ENCODE results near the gene DNAH17.

DNA sequence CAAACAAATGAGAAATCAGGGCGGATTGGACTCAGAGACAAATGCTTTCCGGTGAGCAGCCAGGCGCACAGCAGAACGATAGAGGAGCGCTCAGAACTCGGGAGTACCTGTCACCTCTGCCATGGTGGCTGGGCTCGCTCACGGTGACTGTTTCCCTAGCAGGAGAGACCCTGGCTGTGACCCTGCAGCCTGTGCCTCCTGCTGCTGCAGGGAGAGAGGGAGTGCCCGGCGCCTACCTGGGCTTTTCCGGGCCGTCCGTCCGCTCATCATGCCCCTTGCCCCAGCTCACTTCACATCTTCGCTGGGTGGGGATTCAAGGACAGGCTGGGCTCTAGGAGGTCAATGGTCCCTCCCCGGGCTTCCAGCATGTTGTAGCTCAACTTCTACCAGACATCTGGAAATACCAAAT lies 14.1 kb upstream of the DNAH17 start:
- TF ChIP-seq KDM1A (CRISPR knock-in tag; IDR thresholded peaks at IDR 0.05) (no peak), GTF2F1 (IDR thresholded peaks at IDR 0.05; ENCODE audit: low read length) (no peak), MYC (CRISPR knock-in tag; IDR thresholded peaks at IDR 0.05; ENCODE audit: borderline replicate concordance) (no peak)
- TF ChIP-seq, protein P1, sequence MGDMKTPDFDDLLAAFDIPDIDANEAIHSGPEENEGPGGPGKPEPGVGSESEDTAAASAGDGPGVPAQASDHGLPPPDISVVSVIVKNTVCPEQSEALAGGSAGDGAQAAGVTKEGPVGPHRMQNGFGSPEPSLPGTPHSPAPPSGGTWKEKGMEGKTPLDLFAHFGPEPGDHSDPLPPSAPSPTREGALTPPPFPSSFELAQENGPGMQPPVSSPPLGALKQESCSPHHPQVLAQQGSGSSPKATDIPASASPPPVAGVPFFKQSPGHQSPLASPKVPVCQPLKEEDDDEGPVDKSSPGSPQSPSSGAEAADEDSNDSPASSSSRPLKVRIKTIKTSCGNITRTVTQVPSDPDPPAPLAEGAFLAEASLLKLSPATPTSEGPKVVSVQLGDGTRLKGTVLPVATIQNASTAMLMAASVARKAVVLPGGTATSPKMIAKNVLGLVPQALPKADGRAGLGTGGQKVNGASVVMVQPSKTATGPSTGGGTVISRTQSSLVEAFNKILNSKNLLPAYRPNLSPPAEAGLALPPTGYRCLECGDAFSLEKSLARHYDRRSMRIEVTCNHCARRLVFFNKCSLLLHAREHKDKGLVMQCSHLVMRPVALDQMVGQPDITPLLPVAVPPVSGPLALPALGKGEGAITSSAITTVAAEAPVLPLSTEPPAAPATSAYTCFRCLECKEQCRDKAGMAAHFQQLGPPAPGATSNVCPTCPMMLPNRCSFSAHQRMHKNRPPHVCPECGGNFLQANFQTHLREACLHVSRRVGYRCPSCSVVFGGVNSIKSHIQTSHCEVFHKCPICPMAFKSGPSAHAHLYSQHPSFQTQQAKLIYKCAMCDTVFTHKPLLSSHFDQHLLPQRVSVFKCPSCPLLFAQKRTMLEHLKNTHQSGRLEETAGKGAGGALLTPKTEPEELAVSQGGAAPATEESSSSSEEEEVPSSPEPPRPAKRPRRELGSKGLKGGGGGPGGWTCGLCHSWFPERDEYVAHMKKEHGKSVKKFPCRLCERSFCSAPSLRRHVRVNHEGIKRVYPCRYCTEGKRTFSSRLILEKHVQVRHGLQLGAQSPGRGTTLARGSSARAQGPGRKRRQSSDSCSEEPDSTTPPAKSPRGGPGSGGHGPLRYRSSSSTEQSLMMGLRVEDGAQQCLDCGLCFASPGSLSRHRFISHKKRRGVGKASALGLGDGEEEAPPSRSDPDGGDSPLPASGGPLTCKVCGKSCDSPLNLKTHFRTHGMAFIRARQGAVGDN (CRISPR knock-in tag; IDR thresholded peaks at IDR 0.05): peak; percentile 28

All from HepG2 (cell line).